GM12878 (cell line): ENCODE measurements around the gene NTSR1. TPM values are rescaled to one million over a fixed set of nuclear protein-coding genes. Genes with fewer than 3 reads are reported as not detected.

Source experiments
- MYB ChIP-seq: fragments of 150-350 bp; IDR thresholded peaks from 2 replicates; pipeline ENCODE4 v1.6.1; 2014; ENCODE audit warnings: mild to moderate bottlenecking, low read depth, low read length, borderline replicate concordance
- POLR2A ChIP-seq: IDR thresholded peaks from 2 replicates; pipeline ENCODE4 v1.6.1; 2011; ENCODE audit warnings: low read depth, mild to moderate bottlenecking, low read length
- RAD21 ChIP-seq: IDR thresholded peaks from 2 replicates; pipeline ENCODE4 v1.6.1; 2011; ENCODE audit warnings: mild to moderate bottlenecking, low read depth, low read length, moderate library complexity; ENCODE audit not compliant: insufficient read depth
- SMAD5 ChIP-seq: IDR thresholded peaks from 2 replicates; pipeline ENCODE4 v1.6.1; 2016; ENCODE audit warnings: antibody characterized with exemption, low read depth
- polyA plus RNA-seq, 11 experiments: library from polyadenylated mRNA; depleted of rRNA in 4 of 11; unstranded in 6 of 11; stranded (reverse) in 5 of 11; fragments of >200 nt; fragmentation: Nextera tagmentation in 4 of 11; fragmentation: Illumina TruSeq in 1 of 11; extraction: Ambion mirVana in 4 of 11; extraction: Trizol in 1 of 11; gene quantifications; 1 replicate in 1 of 11; 2 replicates in 10 of 11; pipeline versions ENCODE4 v1.2.1 to v1.2.3, GENCODE V29; 2011 to 2016; ENCODE audit warnings: inconsistent platforms in 2 of 11, missing spikeins in 2 of 11, low read depth in 1 of 11
- total RNA-seq, 4 experiments: library from RNA; depleted of rRNA in 3 of 4; stranded (reverse); fragments of >200 nt in 3 of 4; fragmentation: Illumina TruSeq in 1 of 4; extraction: Trizol in 1 of 4; gene quantifications; 2 replicates each; pipeline versions ENCODE4 v1.2.1 to v1.2.3, GENCODE V29; 2013 to 2021
- TF ChIP-seq, protein P1 (sequence below): fragments of 150-350 bp; IDR thresholded peaks from 2 replicates; pipeline ENCODE4 v1.6.1; 2016; ENCODE audit warnings: low read depth, low read length
- TF ChIP-seq, protein P2 (sequence below): fragments of 450-650 bp; IDR thresholded peaks from 2 replicates; pipeline ENCODE4 v1.6.1; 2016; ENCODE audit warnings: mild to moderate bottlenecking, moderate library complexity, borderline replicate concordance

NTSR1 gene
- total and polyA plus RNA-seq, 10 of the 15 experiments (the other 5 are each of a cell fraction or from before 2014, with no cell fraction given) = not detected

DNA sequence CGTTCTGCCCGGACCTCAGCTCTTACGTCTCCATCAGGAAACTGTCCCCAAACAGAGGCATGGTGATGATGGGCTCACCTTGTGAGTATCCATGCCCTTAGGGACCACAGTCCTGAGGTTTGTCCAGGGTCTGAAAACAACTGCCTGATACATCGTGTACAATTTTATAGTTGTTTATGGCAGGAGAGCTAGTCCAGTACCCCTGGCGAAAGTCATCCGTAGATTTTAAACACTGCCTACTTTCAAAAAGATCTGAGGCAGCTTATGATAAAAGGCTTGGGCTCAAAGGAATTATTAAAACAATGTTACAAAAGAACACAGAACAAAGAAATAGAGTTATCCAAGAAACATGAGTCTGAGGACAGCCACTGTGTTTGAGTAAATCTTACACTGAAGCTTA, 14.0 kb downstream of the NTSR1 start (continued):
- TF ChIP-seq, protein P1, sequence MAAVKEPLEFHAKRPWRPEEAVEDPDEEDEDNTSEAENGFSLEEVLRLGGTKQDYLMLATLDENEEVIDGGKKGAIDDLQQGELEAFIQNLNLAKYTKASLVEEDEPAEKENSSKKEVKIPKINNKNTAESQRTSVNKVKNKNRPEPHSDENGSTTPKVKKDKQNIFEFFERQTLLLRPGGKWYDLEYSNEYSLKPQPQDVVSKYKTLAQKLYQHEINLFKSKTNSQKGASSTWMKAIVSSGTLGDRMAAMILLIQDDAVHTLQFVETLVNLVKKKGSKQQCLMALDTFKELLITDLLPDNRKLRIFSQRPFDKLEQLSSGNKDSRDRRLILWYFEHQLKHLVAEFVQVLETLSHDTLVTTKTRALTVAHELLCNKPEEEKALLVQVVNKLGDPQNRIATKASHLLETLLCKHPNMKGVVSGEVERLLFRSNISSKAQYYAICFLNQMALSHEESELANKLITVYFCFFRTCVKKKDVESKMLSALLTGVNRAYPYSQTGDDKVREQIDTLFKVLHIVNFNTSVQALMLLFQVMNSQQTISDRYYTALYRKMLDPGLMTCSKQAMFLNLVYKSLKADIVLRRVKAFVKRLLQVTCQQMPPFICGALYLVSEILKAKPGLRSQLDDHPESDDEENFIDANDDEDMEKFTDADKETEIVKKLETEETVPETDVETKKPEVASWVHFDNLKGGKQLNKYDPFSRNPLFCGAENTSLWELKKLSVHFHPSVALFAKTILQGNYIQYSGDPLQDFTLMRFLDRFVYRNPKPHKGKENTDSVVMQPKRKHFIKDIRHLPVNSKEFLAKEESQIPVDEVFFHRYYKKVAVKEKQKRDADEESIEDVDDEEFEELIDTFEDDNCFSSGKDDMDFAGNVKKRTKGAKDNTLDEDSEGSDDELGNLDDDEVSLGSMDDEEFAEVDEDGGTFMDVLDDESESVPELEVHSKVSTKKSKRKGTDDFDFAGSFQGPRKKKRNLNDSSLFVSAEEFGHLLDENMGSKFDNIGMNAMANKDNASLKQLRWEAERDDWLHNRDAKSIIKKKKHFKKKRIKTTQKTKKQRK = no peak
- TF ChIP-seq MYB = no peak
- no peak for TF ChIP-seq SMAD5
- TF ChIP-seq, protein P2, sequence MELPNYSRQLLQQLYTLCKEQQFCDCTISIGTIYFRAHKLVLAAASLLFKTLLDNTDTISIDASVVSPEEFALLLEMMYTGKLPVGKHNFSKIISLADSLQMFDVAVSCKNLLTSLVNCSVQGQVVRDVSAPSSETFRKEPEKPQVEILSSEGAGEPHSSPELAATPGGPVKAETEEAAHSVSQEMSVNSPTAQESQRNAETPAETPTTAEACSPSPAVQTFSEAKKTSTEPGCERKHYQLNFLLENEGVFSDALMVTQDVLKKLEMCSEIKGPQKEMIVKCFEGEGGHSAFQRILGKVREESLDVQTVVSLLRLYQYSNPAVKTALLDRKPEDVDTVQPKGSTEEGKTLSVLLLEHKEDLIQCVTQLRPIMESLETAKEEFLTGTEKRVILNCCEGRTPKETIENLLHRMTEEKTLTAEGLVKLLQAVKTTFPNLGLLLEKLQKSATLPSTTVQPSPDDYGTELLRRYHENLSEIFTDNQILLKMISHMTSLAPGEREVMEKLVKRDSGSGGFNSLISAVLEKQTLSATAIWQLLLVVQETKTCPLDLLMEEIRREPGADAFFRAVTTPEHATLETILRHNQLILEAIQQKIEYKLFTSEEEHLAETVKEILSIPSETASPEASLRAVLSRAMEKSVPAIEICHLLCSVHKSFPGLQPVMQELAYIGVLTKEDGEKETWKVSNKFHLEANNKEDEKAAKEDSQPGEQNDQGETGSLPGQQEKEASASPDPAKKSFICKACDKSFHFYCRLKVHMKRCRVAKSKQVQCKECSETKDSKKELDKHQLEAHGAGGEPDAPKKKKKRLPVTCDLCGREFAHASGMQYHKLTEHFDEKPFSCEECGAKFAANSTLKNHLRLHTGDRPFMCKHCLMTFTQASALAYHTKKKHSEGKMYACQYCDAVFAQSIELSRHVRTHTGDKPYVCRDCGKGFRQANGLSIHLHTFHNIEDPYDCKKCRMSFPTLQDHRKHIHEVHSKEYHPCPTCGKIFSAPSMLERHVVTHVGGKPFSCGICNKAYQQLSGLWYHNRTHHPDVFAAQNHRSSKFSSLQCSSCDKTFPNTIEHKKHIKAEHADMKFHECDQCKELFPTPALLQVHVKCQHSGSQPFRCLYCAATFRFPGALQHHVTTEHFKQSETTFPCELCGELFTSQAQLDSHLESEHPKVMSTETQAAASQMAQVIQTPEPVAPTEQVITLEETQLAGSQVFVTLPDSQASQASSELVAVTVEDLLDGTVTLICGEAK = no peak
- no peak for TF ChIP-seq POLR2A
- no peak for TF ChIP-seq RAD21
